Measurements from ENCODE around the gene ZNF646.

GRCh38 chr16:31031276-31031675 is 42.9 kb upstream of the ZNF646 start:
- TF ChIP-seq CTCF (IDR thresholded peaks at IDR 0.05; ENCODE audit: poor library complexity, severe bottlenecking): no peak
- TF ChIP-seq EP300 (conservative IDR thresholded peaks at IDR 0.05; ENCODE audit: poor library complexity, severe bottlenecking): no peak
- TF ChIP-seq RAD21 (conservative IDR thresholded peaks at IDR 0.05): no peak
- no peak for TF ChIP-seq EZH2 (IDR thresholded peaks at IDR 0.05; ENCODE audit: borderline replicate concordance, insufficient read depth, low read length, poor library complexity, severe bottlenecking)
- TF ChIP-seq TAF1 (IDR thresholded peaks at IDR 0.05; ENCODE audit: low read depth): no peak
- TF ChIP-seq SMC3 (conservative IDR thresholded peaks at IDR 0.05; ENCODE audit: poor library complexity): no peak
